ENCODE measurements around the gene ETF1. TPM values are rescaled to one million over a fixed set of nuclear protein-coding genes. Genes with fewer than 3 reads are reported as not detected.

Gene ETF1
- total and polyA plus RNA-seq, 9 of the 15 experiments (the other 6 are each of a cell fraction or from before 2014, with no cell fraction given): 53.7 to 209 (median 164) TPM

DNA sequence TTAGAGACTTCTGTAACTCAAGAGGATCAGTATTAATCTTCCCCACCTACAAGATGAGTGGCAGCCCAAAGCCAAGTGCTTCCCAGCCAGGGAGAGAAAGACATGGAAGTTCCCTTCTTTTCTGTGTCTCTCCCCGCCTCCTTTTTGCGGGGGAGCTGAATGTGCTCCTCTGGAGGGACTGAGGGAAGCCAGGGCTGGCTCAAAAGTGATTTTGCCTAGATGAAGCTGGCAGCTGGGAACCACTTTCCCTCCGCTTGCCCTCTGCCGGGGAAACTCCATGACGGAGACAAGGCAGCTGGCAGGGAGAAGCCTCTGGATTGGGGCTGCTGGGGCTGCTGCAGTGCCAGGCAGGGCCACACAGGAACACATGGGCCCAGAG, 53.4 kb downstream of the ETF1 start:
- in situ Hi-C loops (cut with MboI) (no loop called here), intact Hi-C loops (cut with micrococcal nuclease) (no loop called here)
- DNase-seq (ENCODE audit: extremely low read depth in 1 of 4, low spot score in 3 of 4) (peak in 1 of 4 experiments; percentile 43), FAIRE-seq (peak; percentile 6), ATAC-seq (no peak)
- 49% methylated on average over 5 of the region's 5 CpGs for WGBS (ENCODE audit: insufficient coverage, low coverage, missing lambda C conversion rate)
- H3K4me3 ChIP-seq: no peak overlapping the region
- peaks cover 6% of the 10 kb centered on the region; the same call in 2 of the 3 replicates for H3K79me2 ChIP-seq (ENCODE audit: control insufficient read depth, insufficient read depth, low read length)
- no peaks in the 10 kb centered on the region for H3K9me1 ChIP-seq (ENCODE audit: control insufficient read depth, insufficient read depth, low read length)
- no peaks in the 10 kb centered on the region for H3K9me3 ChIP-seq (replicated peaks; ENCODE audit: control insufficient read depth, insufficient read depth, low read depth, low read length)
- H3K27ac ChIP-seq (ENCODE audit: extremely low read depth, low read depth, low read length): peak overlapping the region; percentile 58; the same call in 1 of the 3 replicates
- BruUV-seq (replicated peaks): no TSS peak
- H3K27me3 ChIP-seq (ENCODE audit: control insufficient read depth in 2 of 2, insufficient read depth in 2 of 2, low read length in 2 of 2): no peaks in the 10 kb centered on the region
- TF ChIP-seq SREBF2 (CRISPR knock-in tag; IDR thresholded peaks at IDR 0.05) (no peak), ZNF780A (CRISPR knock-in tag; IDR thresholded peaks at IDR 0.05) (no peak), BRD4 (IDR thresholded peaks at IDR 0.05) (no peak), RBFOX2 (IDR thresholded peaks at IDR 0.05; ENCODE audit: low read depth, low read length) (peak; percentile 26; the same call in 1 of the 2 replicates), HNRNPLL (IDR thresholded peaks at IDR 0.05; ENCODE audit: low read depth, low read length, poor library complexity, severe bottlenecking) (peak; percentile 14), PKNOX1 (IDR thresholded peaks at IDR 0.05) (peak; percentile 82), ELF4 (CRISPR knock-in tag; IDR thresholded peaks at IDR 0.05) (no peak)
- H3K36me3 ChIP-seq (ENCODE audit: control insufficient read depth, insufficient read depth, low read length): no peaks in the 10 kb centered on the region
- H2AFZ ChIP-seq (ENCODE audit: low read depth, low read length): peak overlapping the region; percentile 79
- POLR2A ChIA-PET: interaction anchor here (0.6 to 2.3 kb wide), 8 partner anchors 8 to 64 kb away, joined by 3 to 10 read pairs (median 4); partner anchors contain the start of gene EGR1
- H4K20me1 ChIP-seq (replicated peaks; ENCODE audit: control insufficient read depth, insufficient read depth, low read length): no peaks in the 10 kb centered on the region
- peak overlapping the region; percentile 57 to 64 for H3K9ac ChIP-seq (ENCODE audit: insufficient read depth in 1 of 2, low read depth in 2 of 2, low read length in 2 of 2)
- peaks cover 51 to 54% of the 10 kb centered on the region in 2 experiments for H3K4me1 ChIP-seq (replicated peaks in 1 of 2; ENCODE audit: control insufficient read depth in 2 of 2, insufficient read depth in 2 of 2, low read length in 2 of 2)
- peak overlapping the region; percentile 3; the same call in 1 of the 2 replicates for H3K4me2 ChIP-seq (ENCODE audit: insufficient read depth, low read length)
- CTCF ChIA-PET (ENCODE audit: low intra/inter-chr PET ratio): no interaction called here
